GM23338 (cell line): ENCODE measurements around the gene PPP1R15B. TPM values are rescaled to one million over a fixed set of nuclear protein-coding genes. Genes with fewer than 3 reads are reported as not detected.

ENCODE experiments used
- ATAC-seq: fragments of 200-7000 bp; cut with Tn5 transposase; 3 replicates; pipeline ENCODE4 v1.9.1; 2020
- DNase-seq: peaks from one replicate; pipeline ENCODE4 v3.0.0-alpha.2; 2015; ENCODE audit warnings: low spot score
- H2AFZ ChIP-seq: fragments of 200-600 bp; sonication (generic); 2 replicates; pipeline ENCODE4 v1.8.0; 2016; ENCODE audit warnings: antibody characterized with exemption, mild to moderate bottlenecking, moderate library complexity
- H3F3A ChIP-seq: fragments of 200-600 bp; sonication (generic); replicated peaks from 2 replicates; pipeline ENCODE4 v1.8.0; 2017; ENCODE audit warnings: antibody characterized with exemption, mixed run types, low read depth
- H3K27ac ChIP-seq: fragments of 200-600 bp; sonication (generic); 2 replicates; pipeline ENCODE4 v1.6.1; 2016; ENCODE audit warnings: low read depth
- H3K27me3 ChIP-seq: fragments of 200-600 bp; sonication (generic); 2 replicates; pipeline ENCODE4 v1.8.0; 2016; ENCODE audit warnings: mild to moderate bottlenecking, mixed run types, moderate library complexity; ENCODE audit not compliant: insufficient read depth
- H3K36me3 ChIP-seq: fragments of 200-600 bp; sonication (generic); 2 replicates; pipeline ENCODE4 v1.8.0; 2016; ENCODE audit warnings: mild to moderate bottlenecking; ENCODE audit not compliant: insufficient read depth
- H3K4me1 ChIP-seq: fragments of 200-600 bp; sonication (generic); 2 replicates; pipeline ENCODE4 v1.8.0; 2016; ENCODE audit warnings: mild to moderate bottlenecking, moderate library complexity; ENCODE audit not compliant: insufficient read depth
- H3K4me2 ChIP-seq: fragments of 200-600 bp; sonication (generic); 2 replicates; pipeline ENCODE4 v1.7.1; 2017; ENCODE audit warnings: mixed run types
- H3K4me3 ChIP-seq: fragments of 200-600 bp; sonication (generic); 2 replicates; pipeline ENCODE4 v1.6.1; 2016; ENCODE audit warnings: mixed run types
- H3K79me2 ChIP-seq: fragments of 200-600 bp; sonication (generic); replicated peaks from 2 replicates; pipeline ENCODE4 v1.8.0; 2017; ENCODE audit warnings: mild to moderate bottlenecking; ENCODE audit not compliant: insufficient read depth
- H3K9me2 ChIP-seq: fragments of 200-600 bp; sonication (generic); 2 replicates; pipeline ENCODE4 v1.8.0; 2017; ENCODE audit not compliant: insufficient read depth
- H4K20me1 ChIP-seq: fragments of 200-600 bp; sonication (generic); replicated peaks from 2 replicates; pipeline ENCODE4 v1.8.0; 2017; ENCODE audit warnings: mild to moderate bottlenecking; ENCODE audit not compliant: insufficient read depth
- H3K27ac Mint-ChIP-seq: 2 replicates; pipeline ENCODE4 v1.8.0; 2020; ENCODE audit warnings: inconsistent platforms, mild to moderate bottlenecking, moderate library complexity, mixed read lengths
- H3K27me3 Mint-ChIP-seq: 3 replicates; pipeline ENCODE4 v1.8.0; 2022; ENCODE audit warnings: low read depth, mild to moderate bottlenecking, moderate library complexity, mixed read lengths, inconsistent platforms; ENCODE audit not compliant: insufficient read depth, poor library complexity
- H3K36me3 Mint-ChIP-seq: 3 replicates; pipeline ENCODE4 v1.8.0; 2021; ENCODE audit warnings: low read depth, mild to moderate bottlenecking, inconsistent platforms, moderate library complexity, mixed read lengths
- H3K4me1 Mint-ChIP-seq: 3 replicates; pipeline ENCODE4 v1.8.0; 2020; ENCODE audit warnings: mild to moderate bottlenecking, inconsistent platforms, mixed read lengths
- H3K4me3 Mint-ChIP-seq: 3 replicates; pipeline ENCODE4 v1.8.0; 2021; ENCODE audit warnings: moderate library complexity, mild to moderate bottlenecking, inconsistent platforms, mixed read lengths
- H3K9me3 Mint-ChIP-seq: 3 replicates; pipeline ENCODE4 v1.8.0; 2020; ENCODE audit warnings: moderate library complexity, mild to moderate bottlenecking, inconsistent platforms, mixed read lengths
- CREB1 ChIP-seq: fragments of 250-450 bp; sonication (Bioruptor Pico); IDR thresholded peaks from 2 replicates; pipeline ENCODE4 v1.5.0; 2020; ENCODE audit warnings: low read depth, mild to moderate bottlenecking, moderate library complexity
- EZH2phosphoT487 ChIP-seq: fragments of 200-600 bp; sonication (generic); IDR thresholded peaks from one replicate; pipeline ENCODE4 v1.8.1; 2018; ENCODE audit warnings: antibody characterized with exemption; ENCODE audit not compliant: unreplicated experiment
- NANOG ChIP-seq: IDR thresholded peaks from 2 replicates; pipeline ENCODE4 v1.6.1; 2016; ENCODE audit warnings: antibody characterized with exemption, borderline replicate concordance
- STAT1 ChIP-seq: IDR thresholded peaks from one replicate; pipeline ENCODE4 v1.6.1; 2016; ENCODE audit warnings: antibody characterized with exemption; ENCODE audit not compliant: unreplicated experiment
- ZNF331 ChIP-seq: fragments of 250-450 bp; sonication (Bioruptor Pico); IDR thresholded peaks from 2 replicates; pipeline ENCODE4 v1.5.0; 2020; ENCODE audit warnings: low read depth, mild to moderate bottlenecking, moderate library complexity
- polyA plus RNA-seq: library from polyadenylated mRNA; unstranded; fragments of >200 nt; fragmentation: Nextera tagmentation; extraction: Ambion mirVana; gene quantifications from 2 replicates; pipeline ENCODE4 v1.2.1, GENCODE V29; 2016
- total RNA-seq: library from RNA; depleted of rRNA; stranded (reverse); fragments of >200 nt; shearing (Covaris generic); gene quantifications from 2 replicates; pipeline ENCODE4 v1.2.3, GENCODE V29; 2014
- TF ChIP-seq, protein P1 (sequence below): IDR thresholded peaks from 2 replicates; pipeline ENCODE4 v1.6.1; 2016; ENCODE audit warnings: antibody characterized with exemption
- TF ChIP-seq, protein P2 (sequence below): IDR thresholded peaks from one replicate; pipeline ENCODE4 v1.6.1; 2018; ENCODE audit warnings: antibody characterized with exemption; ENCODE audit not compliant: unreplicated experiment

The PPP1R15B gene
- total and polyA plus RNA-seq, 2 experiments from 2014 or later, result 17.3 to 64.3 TPM

DNA sequence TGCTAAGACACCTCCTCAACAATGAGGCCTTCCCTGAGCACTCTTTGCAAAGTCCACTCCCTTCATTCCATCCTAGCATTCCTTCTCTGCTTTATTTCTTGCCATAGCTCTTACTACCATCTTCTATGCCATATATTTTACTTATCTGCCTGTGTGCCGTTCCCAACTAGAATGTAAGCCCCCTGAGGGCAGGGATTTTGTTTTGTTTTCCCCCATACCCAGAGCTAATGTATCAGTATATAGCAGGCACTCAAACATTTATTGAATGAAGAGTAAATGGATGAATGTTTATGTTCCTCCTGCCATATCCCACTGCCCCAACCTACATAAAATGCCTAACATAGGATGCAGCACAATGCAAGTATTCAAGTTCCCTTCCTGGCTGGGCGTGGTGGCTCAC lies 14.9 kb upstream of the PPP1R15B start:
- DNase-seq, result no peak
- Histone ChIP-seq H3F3A (no peaks in the 10 kb centered on the region), H3K4me3 (no peak overlapping the region), H3K27ac (no peak overlapping the region), H3K4me1 (no peaks in the 10 kb centered on the region; the same call in 1 of the 2 replicates), H4K20me1 (no peaks in the 10 kb centered on the region), H3K36me3 (peaks cover 3% of the 10 kb centered on the region), H3K4me2 (no peak overlapping the region), H3K9me2 (no peaks in the 10 kb centered on the region), H3K79me2 (no peaks in the 10 kb centered on the region), H3K27me3 (no peaks in the 10 kb centered on the region), H2AFZ (no peak overlapping the region)
- TF ChIP-seq, protein P1, sequence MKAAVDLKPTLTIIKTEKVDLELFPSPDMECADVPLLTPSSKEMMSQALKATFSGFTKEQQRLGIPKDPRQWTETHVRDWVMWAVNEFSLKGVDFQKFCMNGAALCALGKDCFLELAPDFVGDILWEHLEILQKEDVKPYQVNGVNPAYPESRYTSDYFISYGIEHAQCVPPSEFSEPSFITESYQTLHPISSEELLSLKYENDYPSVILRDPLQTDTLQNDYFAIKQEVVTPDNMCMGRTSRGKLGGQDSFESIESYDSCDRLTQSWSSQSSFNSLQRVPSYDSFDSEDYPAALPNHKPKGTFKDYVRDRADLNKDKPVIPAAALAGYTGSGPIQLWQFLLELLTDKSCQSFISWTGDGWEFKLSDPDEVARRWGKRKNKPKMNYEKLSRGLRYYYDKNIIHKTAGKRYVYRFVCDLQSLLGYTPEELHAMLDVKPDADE, result no peak
- TF ChIP-seq, protein P2, sequence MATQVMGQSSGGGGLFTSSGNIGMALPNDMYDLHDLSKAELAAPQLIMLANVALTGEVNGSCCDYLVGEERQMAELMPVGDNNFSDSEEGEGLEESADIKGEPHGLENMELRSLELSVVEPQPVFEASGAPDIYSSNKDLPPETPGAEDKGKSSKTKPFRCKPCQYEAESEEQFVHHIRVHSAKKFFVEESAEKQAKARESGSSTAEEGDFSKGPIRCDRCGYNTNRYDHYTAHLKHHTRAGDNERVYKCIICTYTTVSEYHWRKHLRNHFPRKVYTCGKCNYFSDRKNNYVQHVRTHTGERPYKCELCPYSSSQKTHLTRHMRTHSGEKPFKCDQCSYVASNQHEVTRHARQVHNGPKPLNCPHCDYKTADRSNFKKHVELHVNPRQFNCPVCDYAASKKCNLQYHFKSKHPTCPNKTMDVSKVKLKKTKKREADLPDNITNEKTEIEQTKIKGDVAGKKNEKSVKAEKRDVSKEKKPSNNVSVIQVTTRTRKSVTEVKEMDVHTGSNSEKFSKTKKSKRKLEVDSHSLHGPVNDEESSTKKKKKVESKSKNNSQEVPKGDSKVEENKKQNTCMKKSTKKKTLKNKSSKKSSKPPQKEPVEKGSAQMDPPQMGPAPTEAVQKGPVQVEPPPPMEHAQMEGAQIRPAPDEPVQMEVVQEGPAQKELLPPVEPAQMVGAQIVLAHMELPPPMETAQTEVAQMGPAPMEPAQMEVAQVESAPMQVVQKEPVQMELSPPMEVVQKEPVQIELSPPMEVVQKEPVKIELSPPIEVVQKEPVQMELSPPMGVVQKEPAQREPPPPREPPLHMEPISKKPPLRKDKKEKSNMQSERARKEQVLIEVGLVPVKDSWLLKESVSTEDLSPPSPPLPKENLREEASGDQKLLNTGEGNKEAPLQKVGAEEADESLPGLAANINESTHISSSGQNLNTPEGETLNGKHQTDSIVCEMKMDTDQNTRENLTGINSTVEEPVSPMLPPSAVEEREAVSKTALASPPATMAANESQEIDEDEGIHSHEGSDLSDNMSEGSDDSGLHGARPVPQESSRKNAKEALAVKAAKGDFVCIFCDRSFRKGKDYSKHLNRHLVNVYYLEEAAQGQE, result no peak
- TF ChIP-seq NANOG (no peak), STAT1 (no peak), CREB1 (CRISPR knock-in tag) (no peak), EZH2phosphoT487 (no peak)
- no peak for ATAC-seq
- H3K27ac Mint-ChIP-seq, result no peak overlapping the region
- H3K4me1 Mint-ChIP-seq, result no peaks in the 10 kb centered on the region
- peaks cover 26% of the 10 kb centered on the region for H3K36me3 Mint-ChIP-seq
- no peaks in the 10 kb centered on the region for H3K27me3 Mint-ChIP-seq
- H3K9me3 Mint-ChIP-seq, result no peaks in the 10 kb centered on the region
- no peak overlapping the region for H3K4me3 Mint-ChIP-seq

DNA sequence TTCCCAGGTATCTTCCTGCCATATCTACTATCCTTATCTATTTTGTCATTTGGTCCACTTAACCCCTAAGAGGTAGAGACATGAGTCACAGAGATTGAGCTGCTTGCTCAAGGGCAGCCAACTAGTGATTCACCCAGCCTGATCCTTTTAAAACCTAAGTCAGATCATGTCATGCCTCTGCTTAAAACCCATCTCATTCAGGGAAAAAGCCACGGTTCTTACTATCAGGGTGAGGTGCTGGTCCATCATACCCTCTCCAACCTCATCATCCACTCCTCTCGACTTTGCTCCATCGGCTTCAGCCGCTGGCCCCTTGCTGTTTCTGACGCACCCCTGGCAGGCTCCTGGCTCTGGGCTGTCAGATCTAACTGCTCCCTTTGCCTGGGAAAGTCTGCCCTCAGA lies 14.4 kb upstream of the PPP1R15B start:
- Mint-ChIP-seq H3K27me3 (no peaks in the 10 kb centered on the region), H3K4me1 (no peaks in the 10 kb centered on the region), H3K36me3 (peaks cover 22% of the 10 kb centered on the region), H3K9me3 (no peaks in the 10 kb centered on the region), H3K27ac (no peak overlapping the region), H3K4me3 (no peak overlapping the region)
- Histone ChIP-seq H3F3A (no peaks in the 10 kb centered on the region), H2AFZ (no peak overlapping the region), H3K36me3 (peaks cover 3% of the 10 kb centered on the region), H3K27me3 (no peaks in the 10 kb centered on the region), H3K27ac (no peak overlapping the region), H3K4me1 (no peaks in the 10 kb centered on the region; the same call in 1 of the 2 replicates), H3K4me2 (no peak overlapping the region), H4K20me1 (no peaks in the 10 kb centered on the region), H3K9me2 (no peaks in the 10 kb centered on the region), H3K79me2 (no peaks in the 10 kb centered on the region), H3K4me3 (no peak overlapping the region)
- ATAC-seq (no peak), DNase-seq (no peak)
- TF ChIP-seq, protein P1, result no peak
- no peak for TF ChIP-seq ZNF331 (CRISPR knock-in tag)
- TF ChIP-seq, protein P2, result no peak
- TF ChIP-seq STAT1, result no peak
